ENCODE data around the gene NUP43. TPM values are rescaled to one million over a fixed set of nuclear protein-coding genes. Genes with fewer than 3 reads are reported as not detected.

Gene NUP43
- total and polyA plus RNA-seq, 5 donors = 11.8 to 24.9 (median 23.4) TPM

GRCh38 chr6:149719531-149719930, 26.8 kb downstream of the NUP43 start:
- intact Hi-C loops (cut with DNase I) = loop anchor here in 1 of 4 donors (10.0 kb wide), 1 partner anchor 75 kb away; the partner anchor contains the start of gene KATNA1
- 99% methylated on average over 3 of the region's 3 CpGs for WGBS

GRCh38 chr6:149717588-149718458, 28.5 kb downstream of the NUP43 start, which contains the start of gene LATS1:
TSS of gene LATS1 (minus strand) at chr6:149718101. CDS start at chr6:149702126, 15,975 bp downstream.
- intact Hi-C loops (cut with DNase I) = loop anchor here in 1 of 4 donors (10.0 kb wide), 1 partner anchor 73 kb away; the partner anchor contains the start of gene KATNA1
- H3K9me3 ChIP-seq (ENCODE audit: control insufficient read depth, low read length) = no peaks in the 10 kb centered on the region
- WGBS = under 1% methylated on average over 82 of the region's 82 CpGs

More at GRCh38 chr6:149719531-149719930, 26.8 kb downstream of the NUP43 start:
- DNase-seq (no peak), ATAC-seq (no peak)
- Histone ChIP-seq H3K4me3 (ENCODE audit: low read length) (no peak overlapping the region), H3K4me1 (ENCODE audit: control insufficient read depth, insufficient read depth, low read length) (no peaks in the 10 kb centered on the region), H3K27ac (ENCODE audit: low read length) (no peak overlapping the region), H3K27me3 (ENCODE audit: control insufficient read depth, insufficient read depth) (no peaks in the 10 kb centered on the region), H3K9me3 (ENCODE audit: control insufficient read depth, low read length) (no peaks in the 10 kb centered on the region)

DNA sequence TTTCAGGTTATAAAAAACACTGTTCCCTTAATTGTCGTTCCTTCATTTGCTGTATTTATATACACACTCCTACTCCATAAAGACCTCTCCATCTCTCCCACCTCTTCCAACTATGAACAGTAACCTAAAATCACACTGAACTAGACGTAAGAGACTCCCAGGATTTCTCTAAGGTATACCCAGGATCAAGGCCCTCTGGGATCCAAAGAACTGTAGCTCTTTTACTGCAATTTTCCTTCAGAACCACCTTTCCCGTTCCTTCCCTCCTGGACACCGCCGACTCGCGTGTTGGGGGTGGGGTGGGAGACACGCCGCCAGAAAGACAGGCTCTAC, 29.1 kb downstream of the NUP43 start:
- Histone ChIP-seq H3K9me3 (ENCODE audit: control insufficient read depth, low read length) (no peaks in the 10 kb centered on the region), H3K27ac (ENCODE audit: low read length) (peak overlapping the region; percentile 98), H3K4me3 (ENCODE audit: low read length) (peak overlapping the region; percentile 79), H3K4me1 (ENCODE audit: control insufficient read depth, insufficient read depth, low read length) (no peaks in the 10 kb centered on the region), H3K27me3 (ENCODE audit: control insufficient read depth, insufficient read depth) (no peaks in the 10 kb centered on the region)
- intact Hi-C loops (cut with DNase I) = loop anchor here in 1 of 4 donors (10.0 kb wide), 1 partner anchor 72 kb away; the partner anchor contains the start of gene KATNA1
- ATAC-seq = no peak
- no peak for DNase-seq
- 0% methylated on average over 9 of the region's 9 CpGs for WGBS

More at GRCh38 chr6:149717588-149718458, 28.5 kb downstream of the NUP43 start, which contains the start of gene LATS1:
- Histone ChIP-seq H3K4me3 (ENCODE audit: low read length) (peak within 1 kb of the TSS; percentile 79), H3K27me3 (ENCODE audit: control insufficient read depth, insufficient read depth) (no peaks in the 10 kb centered on the region), H3K4me1 (ENCODE audit: control insufficient read depth, insufficient read depth, low read length) (no peaks in the 10 kb centered on the region), H3K27ac (ENCODE audit: low read length) (peak within 1 kb of the TSS; percentile 98)
- DNase-seq (peak; percentile 95 to 98 (median 97)), ATAC-seq (peak; percentile 97)

DNA sequence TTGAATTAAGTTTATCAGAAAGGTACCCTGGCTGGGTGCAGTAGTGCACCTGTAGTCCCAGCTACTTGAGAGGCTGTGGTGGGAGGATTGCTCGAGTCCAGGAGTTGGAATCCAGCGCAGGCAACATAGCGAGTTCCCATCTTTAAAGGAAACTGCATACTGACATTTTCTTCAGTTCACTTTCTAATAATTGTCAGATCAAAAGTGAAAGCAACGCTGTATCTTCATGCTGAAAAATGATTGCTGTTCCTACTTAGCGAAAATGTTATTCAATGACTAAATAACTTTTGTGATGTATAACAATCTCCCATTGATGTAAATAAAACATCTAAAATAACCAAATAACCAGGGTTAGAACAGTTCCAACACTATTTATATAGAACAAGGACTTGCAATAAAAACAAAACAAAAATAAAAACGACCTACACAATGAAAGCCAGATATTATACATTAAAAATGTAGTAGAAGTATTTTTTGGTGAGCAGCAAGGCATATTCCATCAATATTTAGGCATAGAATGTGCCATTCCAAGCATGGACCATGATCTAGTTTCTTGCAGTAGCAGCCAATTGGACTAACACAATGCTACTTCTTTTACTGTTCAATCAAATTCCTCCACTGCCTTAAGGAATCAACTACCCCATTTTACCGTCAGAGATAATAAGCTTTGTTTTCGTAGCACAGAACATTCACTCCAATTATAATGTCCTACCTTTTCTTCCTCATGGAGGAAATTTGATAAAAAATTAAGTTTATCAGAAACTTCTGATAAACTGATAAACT, 30.0 kb downstream of the NUP43 start:
- Histone ChIP-seq H3K4me1 (ENCODE audit: control insufficient read depth, insufficient read depth, low read length) (no peaks in the 10 kb centered on the region), H3K4me3 (ENCODE audit: low read length) (peak overlapping the region; percentile 52), H3K27me3 (ENCODE audit: control insufficient read depth, insufficient read depth) (no peaks in the 10 kb centered on the region), H3K27ac (ENCODE audit: low read length) (no peak overlapping the region), H3K9me3 (ENCODE audit: control insufficient read depth, low read length) (no peaks in the 10 kb centered on the region)
- intact Hi-C loops (cut with DNase I) = loop anchor here in 1 of 4 donors (10.0 kb wide), 1 partner anchor 72 kb away; the partner anchor contains the start of gene KATNA1
- DNase-seq (no peak), ATAC-seq (no peak)
- 16% methylated on average over 8 of the region's 8 CpGs for WGBS

GRCh38 chr6:149714442-149714841, 31.9 kb downstream of the NUP43 start:
- DNase-seq (no peak), ATAC-seq (no peak)
- Histone ChIP-seq H3K27me3 (ENCODE audit: control insufficient read depth, insufficient read depth) (no peaks in the 10 kb centered on the region), H3K9me3 (ENCODE audit: control insufficient read depth, low read length) (no peaks in the 10 kb centered on the region), H3K4me3 (ENCODE audit: low read length) (no peak overlapping the region), H3K27ac (ENCODE audit: low read length) (no peak overlapping the region), H3K4me1 (ENCODE audit: control insufficient read depth, insufficient read depth, low read length) (no peaks in the 10 kb centered on the region)
- WGBS = 95% methylated on average over 1 of the region's 1 CpG
- intact Hi-C loops (cut with DNase I) = loop anchor here in 1 of 4 donors (10.0 kb wide), 1 partner anchor 70 kb away; the partner anchor contains the start of gene KATNA1

- intact Hi-C loops (cut with DNase I) = loop anchor here in 1 of 4 donors (10.0 kb wide), 1 partner anchor 67 kb away; the partner anchor contains the start of gene KATNA1
- no peaks in the 10 kb centered on the region for H3K27me3 ChIP-seq (ENCODE audit: control insufficient read depth, insufficient read depth)
- H3K4me1 ChIP-seq (ENCODE audit: control insufficient read depth, insufficient read depth, low read length) = peaks cover 4% of the 10 kb centered on the region
Observed at GRCh38 chr6:149711711-149712110, 34.6 kb downstream of the NUP43 start.

GRCh38 chr6:149701714-149702113, 44.6 kb downstream of the NUP43 start:
- no peak overlapping the region for H3K4me3 ChIP-seq (ENCODE audit: low read length)
- H3K27ac ChIP-seq (ENCODE audit: low read length) = no peak overlapping the region
- no peaks in the 10 kb centered on the region for H3K9me3 ChIP-seq (ENCODE audit: control insufficient read depth, low read length)
- no peaks in the 10 kb centered on the region for H3K27me3 ChIP-seq (ENCODE audit: control insufficient read depth, insufficient read depth)
- ATAC-seq = no peak
- intact Hi-C loops (cut with DNase I) = no loop called here
- peaks cover 2% of the 10 kb centered on the region for H3K4me1 ChIP-seq (ENCODE audit: control insufficient read depth, insufficient read depth, low read length)
- no peak for DNase-seq
- WGBS = 73% methylated on average over 7 of the region's 7 CpGs

More at GRCh38 chr6:149711711-149712110, 34.6 kb downstream of the NUP43 start:
- 96% methylated on average over 5 of the region's 5 CpGs for WGBS
- DNase-seq = no peak
- H3K4me3 ChIP-seq (ENCODE audit: low read length) = no peak overlapping the region
- ATAC-seq = no peak
- H3K27ac ChIP-seq (ENCODE audit: low read length) = no peak overlapping the region
- no peaks in the 10 kb centered on the region for H3K9me3 ChIP-seq (ENCODE audit: control insufficient read depth, low read length)

GRCh38 chr6:149699150-149699549, 47.2 kb downstream of the NUP43 start:
- H3K4me3 ChIP-seq (ENCODE audit: low read length) = no peak overlapping the region
- H3K27me3 ChIP-seq (ENCODE audit: control insufficient read depth, insufficient read depth) = no peaks in the 10 kb centered on the region
- no peaks in the 10 kb centered on the region for H3K4me1 ChIP-seq (ENCODE audit: control insufficient read depth, insufficient read depth, low read length)
- WGBS = 96% methylated on average over 2 of the region's 2 CpGs
- DNase-seq (no peak), ATAC-seq (no peak)
- no peaks in the 10 kb centered on the region for H3K9me3 ChIP-seq (ENCODE audit: control insufficient read depth, low read length)
- H3K27ac ChIP-seq (ENCODE audit: low read length) = no peak overlapping the region
- intact Hi-C loops (cut with DNase I) = no loop called here

GRCh38 chr6:149698175-149698574, 48.2 kb downstream of the NUP43 start:
- no peaks in the 10 kb centered on the region for H3K9me3 ChIP-seq (ENCODE audit: control insufficient read depth, low read length)
- H3K4me1 ChIP-seq (ENCODE audit: control insufficient read depth, insufficient read depth, low read length) = no peaks in the 10 kb centered on the region
- no peak overlapping the region for H3K27ac ChIP-seq (ENCODE audit: low read length)
- H3K27me3 ChIP-seq (ENCODE audit: control insufficient read depth, insufficient read depth) = no peaks in the 10 kb centered on the region
- ATAC-seq (no peak), DNase-seq (no peak)
- WGBS = 97% methylated on average over 2 of the region's 2 CpGs
- intact Hi-C loops (cut with DNase I) = no loop called here
- H3K4me3 ChIP-seq (ENCODE audit: low read length) = no peak overlapping the region

- intact Hi-C loops (cut with DNase I) = no loop called here
- DNase-seq (no peak), ATAC-seq (no peak)
- Histone ChIP-seq H3K27me3 (ENCODE audit: control insufficient read depth, insufficient read depth) (no peaks in the 10 kb centered on the region), H3K4me3 (ENCODE audit: low read length) (no peak overlapping the region), H3K4me1 (ENCODE audit: control insufficient read depth, insufficient read depth, low read length) (no peaks in the 10 kb centered on the region), H3K9me3 (ENCODE audit: control insufficient read depth, low read length) (no peaks in the 10 kb centered on the region), H3K27ac (ENCODE audit: low read length) (no peak overlapping the region)
- WGBS = 40% methylated on average over 1 of the region's 1 CpG
Observed at GRCh38 chr6:149696901-149697300, 49.4 kb downstream of the NUP43 start.

All from right cardiac atrium (tissue), 5 donors.